SK-N-SH (cell line): ENCODE data around the gene CIROP.

Experiments
- POLR2AphosphoS5 ChIP-seq: IDR thresholded peaks from 2 replicates; pipeline ENCODE4 v1.6.1; 2012; ENCODE audit warnings: low read depth, low read length
- TAF1 ChIP-seq: IDR thresholded peaks from 2 replicates; pipeline ENCODE4 v1.6.1; 2012; ENCODE audit warnings: low read depth, mild to moderate bottlenecking, low read length, moderate library complexity, borderline replicate concordance
- TF ChIP-seq, protein P1 (sequence below): fragments of 200-600 bp; sonication (generic); IDR thresholded peaks from 2 replicates; pipeline ENCODE4 v1.6.1; 2017; ENCODE audit warnings: antibody characterized with exemption, mild to moderate bottlenecking, moderate library complexity

- TF ChIP-seq, protein P1, sequence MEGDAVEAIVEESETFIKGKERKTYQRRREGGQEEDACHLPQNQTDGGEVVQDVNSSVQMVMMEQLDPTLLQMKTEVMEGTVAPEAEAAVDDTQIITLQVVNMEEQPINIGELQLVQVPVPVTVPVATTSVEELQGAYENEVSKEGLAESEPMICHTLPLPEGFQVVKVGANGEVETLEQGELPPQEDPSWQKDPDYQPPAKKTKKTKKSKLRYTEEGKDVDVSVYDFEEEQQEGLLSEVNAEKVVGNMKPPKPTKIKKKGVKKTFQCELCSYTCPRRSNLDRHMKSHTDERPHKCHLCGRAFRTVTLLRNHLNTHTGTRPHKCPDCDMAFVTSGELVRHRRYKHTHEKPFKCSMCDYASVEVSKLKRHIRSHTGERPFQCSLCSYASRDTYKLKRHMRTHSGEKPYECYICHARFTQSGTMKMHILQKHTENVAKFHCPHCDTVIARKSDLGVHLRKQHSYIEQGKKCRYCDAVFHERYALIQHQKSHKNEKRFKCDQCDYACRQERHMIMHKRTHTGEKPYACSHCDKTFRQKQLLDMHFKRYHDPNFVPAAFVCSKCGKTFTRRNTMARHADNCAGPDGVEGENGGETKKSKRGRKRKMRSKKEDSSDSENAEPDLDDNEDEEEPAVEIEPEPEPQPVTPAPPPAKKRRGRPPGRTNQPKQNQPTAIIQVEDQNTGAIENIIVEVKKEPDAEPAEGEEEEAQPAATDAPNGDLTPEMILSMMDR: no peak
- TF ChIP-seq POLR2AphosphoS5: no peak
- no peak for TF ChIP-seq TAF1
Observed at GRCh38 chr14:23127861-23128260, 23.1 kb upstream of the CIROP start.
